ENCODE measurements around the gene CTNNA1. TPM values are rescaled to one million over a fixed set of nuclear protein-coding genes. Genes with fewer than 3 reads are reported as not detected.

CTNNA1 gene
- total and polyA plus RNA-seq, 2 donors (not counting 3 experiments of a cell fraction or from before 2014, with no cell fraction given), result 156 to 394 TPM

DNA sequence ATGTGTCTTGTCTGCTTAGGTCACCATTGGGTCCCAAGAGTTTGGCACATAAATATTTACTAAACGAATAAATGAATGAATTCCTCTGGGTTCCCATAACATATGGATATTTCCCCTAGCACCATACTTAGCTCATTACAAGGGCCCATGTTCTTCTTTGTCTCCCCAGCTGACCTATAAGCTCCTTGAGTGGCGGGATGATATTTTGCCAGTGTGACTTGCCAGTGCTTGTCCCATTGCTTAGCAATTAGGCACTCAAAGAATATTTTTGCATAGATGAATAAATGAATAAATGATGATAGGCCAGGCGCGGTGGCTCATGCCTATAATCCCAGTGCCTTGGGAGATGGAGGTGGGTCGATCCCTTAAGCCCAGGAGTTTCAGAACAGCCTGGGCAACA lies 16.9 kb upstream of the CTNNA1 start:
- Histone ChIP-seq H4K20me1 (replicated peaks; ENCODE audit: control insufficient read depth, extremely low read depth, insufficient read depth, low read length) (no peaks in the 10 kb centered on the region), H3K27me3 (ENCODE audit: control insufficient read depth in 2 of 2, insufficient read depth in 2 of 2, low read length in 2 of 2) (peaks cover 0 to 4% of the 10 kb centered on the region in 2 experiments), H3K4me1 (ENCODE audit: control insufficient read depth, extremely low read depth, insufficient read depth, low read length) (no peaks in the 10 kb centered on the region), H3K4me2 (ENCODE audit: insufficient read depth, low read length) (no peak overlapping the region), H3K36me3 (ENCODE audit: control insufficient read depth in 2 of 2, extremely low read depth in 1 of 2, insufficient read depth in 2 of 2, low read length in 2 of 2) (no peaks in the 10 kb centered on the region), H2AFZ (ENCODE audit: low read depth, low read length) (no peak overlapping the region), H3K79me2 (ENCODE audit: control insufficient read depth, insufficient read depth, low read length) (no peaks in the 10 kb centered on the region), H3K9ac (replicated peaks; ENCODE audit: extremely low read depth, insufficient read depth, low read length) (no peak overlapping the region), H3K27ac (ENCODE audit: insufficient read depth, low read depth, low read length) (no peak overlapping the region), H3K9me3 (replicated peaks; ENCODE audit: control insufficient read depth, insufficient read depth, low read length) (no peaks in the 10 kb centered on the region), H3K9me1 (replicated peaks; ENCODE audit: control insufficient read depth, extremely low read depth, insufficient read depth, low read length) (no peaks in the 10 kb centered on the region), H3K4me3 (replicated peaks in 1 of 3; ENCODE audit: insufficient read depth in 1 of 3, low read depth in 1 of 3, low read length in 3 of 3) (no peak overlapping the region)
- CTCF ChIA-PET, result interaction anchor here (0.6 to 1.8 kb wide), 3 partner anchors 11 to 88 kb away, joined by 3 to 7 read pairs (median 4); no protein-coding TSS in a partner anchor
- FAIRE-seq (no peak), DNase-seq (ENCODE audit: low read depth, low spot score) (no peak)
- dilution Hi-C loops (cut with MboI; ENCODE audit: extremely low pct_ligation_motif_present, low sequenced_read_pairs) (no loop called here), intact Hi-C loops (cut with micrococcal nuclease) (no loop called here)
- TF ChIP-seq POLR2A (IDR thresholded peaks at IDR 0.05; ENCODE audit: low read depth, low read length) (no peak), FOS (IDR thresholded peaks at IDR 0.05; ENCODE audit: borderline replicate concordance, insufficient read depth, low read length) (no peak), POLR2AphosphoS5 (IDR thresholded peaks at IDR 0.05; ENCODE audit: insufficient read depth, low read depth, low read length) (no peak)
- TF ChIP-seq, protein P1, sequence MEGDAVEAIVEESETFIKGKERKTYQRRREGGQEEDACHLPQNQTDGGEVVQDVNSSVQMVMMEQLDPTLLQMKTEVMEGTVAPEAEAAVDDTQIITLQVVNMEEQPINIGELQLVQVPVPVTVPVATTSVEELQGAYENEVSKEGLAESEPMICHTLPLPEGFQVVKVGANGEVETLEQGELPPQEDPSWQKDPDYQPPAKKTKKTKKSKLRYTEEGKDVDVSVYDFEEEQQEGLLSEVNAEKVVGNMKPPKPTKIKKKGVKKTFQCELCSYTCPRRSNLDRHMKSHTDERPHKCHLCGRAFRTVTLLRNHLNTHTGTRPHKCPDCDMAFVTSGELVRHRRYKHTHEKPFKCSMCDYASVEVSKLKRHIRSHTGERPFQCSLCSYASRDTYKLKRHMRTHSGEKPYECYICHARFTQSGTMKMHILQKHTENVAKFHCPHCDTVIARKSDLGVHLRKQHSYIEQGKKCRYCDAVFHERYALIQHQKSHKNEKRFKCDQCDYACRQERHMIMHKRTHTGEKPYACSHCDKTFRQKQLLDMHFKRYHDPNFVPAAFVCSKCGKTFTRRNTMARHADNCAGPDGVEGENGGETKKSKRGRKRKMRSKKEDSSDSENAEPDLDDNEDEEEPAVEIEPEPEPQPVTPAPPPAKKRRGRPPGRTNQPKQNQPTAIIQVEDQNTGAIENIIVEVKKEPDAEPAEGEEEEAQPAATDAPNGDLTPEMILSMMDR (IDR thresholded peaks at IDR 0.05; ENCODE audit: extremely low read depth in 1 of 2, insufficient read depth in 1 of 2, low read depth in 1 of 2, low read length in 2 of 2), result no peak
- POLR2A ChIA-PET, result no interaction called here
- no TSS peak for BruUV-seq (replicated peaks)

DNA sequence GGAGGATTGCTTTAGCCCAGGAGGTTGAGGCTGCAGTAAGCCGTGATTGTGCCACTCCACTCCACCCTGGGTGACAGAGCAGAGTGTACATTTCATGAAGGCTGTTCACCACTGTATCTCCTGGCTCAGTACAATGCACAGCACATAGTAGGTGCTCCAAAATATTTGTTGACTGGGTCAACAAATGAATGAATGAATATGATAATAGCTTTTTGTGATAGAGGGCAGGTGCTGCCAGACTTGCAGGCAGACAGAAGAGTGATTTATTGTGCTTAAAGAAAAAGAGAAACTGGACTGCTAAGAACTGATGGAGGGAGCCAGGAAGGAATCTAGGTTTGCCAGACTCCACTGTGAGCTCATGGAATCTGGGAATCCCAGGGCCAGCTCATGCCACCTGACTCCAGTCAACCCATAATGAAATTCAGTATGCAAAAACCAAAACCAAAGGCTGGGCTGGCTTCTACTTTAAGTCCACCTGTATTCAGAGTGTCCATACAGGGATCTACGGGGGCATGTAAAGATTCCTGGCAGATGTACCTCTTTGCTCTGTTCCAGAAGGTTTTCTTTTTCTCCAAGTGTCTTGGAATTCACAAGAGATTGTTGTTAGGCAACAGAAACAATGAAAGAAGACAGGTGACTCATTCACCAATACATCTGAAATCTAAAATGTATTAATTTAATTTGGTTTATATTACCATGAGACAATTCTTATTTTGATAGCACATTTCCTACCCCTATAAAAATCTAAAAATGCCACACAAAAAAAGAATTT lies 15.5 kb upstream of the CTNNA1 start:
- CTCF ChIA-PET, result interaction anchor here (1.1 kb wide), 1 partner anchor 15 kb away, joined by 3 read pairs; no protein-coding TSS in a partner anchor

More for the DNA sequence above, 15.5 kb upstream of the CTNNA1 start:
- dilution Hi-C loops (cut with MboI; ENCODE audit: extremely low pct_ligation_motif_present, low sequenced_read_pairs), result no loop called here
- H3K9me1 ChIP-seq (replicated peaks; ENCODE audit: control insufficient read depth, extremely low read depth, insufficient read depth, low read length), result no peaks in the 10 kb centered on the region
- DNase-seq (ENCODE audit: low read depth, low spot score), result no peak
- intact Hi-C loops (cut with micrococcal nuclease), result no loop called here
- no TSS peak for BruUV-seq (replicated peaks)
- no peak for FAIRE-seq
- H3K27me3 ChIP-seq (ENCODE audit: control insufficient read depth in 2 of 2, insufficient read depth in 2 of 2, low read length in 2 of 2), result peaks cover 0 to 2% of the 10 kb centered on the region in 2 experiments
- H3K9ac ChIP-seq (replicated peaks; ENCODE audit: extremely low read depth, insufficient read depth, low read length), result no peak overlapping the region
- no peaks in the 10 kb centered on the region for H3K79me2 ChIP-seq (ENCODE audit: control insufficient read depth, insufficient read depth, low read length)
- no peaks in the 10 kb centered on the region for H3K9me3 ChIP-seq (replicated peaks; ENCODE audit: control insufficient read depth, insufficient read depth, low read length)
- H3K4me3 ChIP-seq (replicated peaks in 1 of 3; ENCODE audit: insufficient read depth in 1 of 3, low read depth in 1 of 3, low read length in 3 of 3), result no peak overlapping the region
- H2AFZ ChIP-seq (ENCODE audit: low read depth, low read length), result no peak overlapping the region
- H3K4me2 ChIP-seq (ENCODE audit: insufficient read depth, low read length), result no peak overlapping the region
- no peaks in the 10 kb centered on the region for H3K4me1 ChIP-seq (ENCODE audit: control insufficient read depth, extremely low read depth, insufficient read depth, low read length)
- POLR2A ChIA-PET, result no interaction called here
- TF ChIP-seq GATA2 (IDR thresholded peaks at IDR 0.05; ENCODE audit: insufficient read depth, insufficient read length, low read depth, low read length) (no peak), JUN (IDR thresholded peaks at IDR 0.05; ENCODE audit: borderline replicate concordance, insufficient read depth, insufficient read length, low read depth) (no peak), EZH2 (IDR thresholded peaks at IDR 0.05; ENCODE audit: borderline replicate concordance, low read depth, low read length, severe bottlenecking) (no peak), POLR2AphosphoS5 (IDR thresholded peaks at IDR 0.05; ENCODE audit: insufficient read depth, low read depth, low read length) (no peak), FOS (IDR thresholded peaks at IDR 0.05; ENCODE audit: borderline replicate concordance, insufficient read depth, low read length) (no peak), POLR2A (IDR thresholded peaks at IDR 0.05; ENCODE audit: low read depth, low read length) (no peak), MYC (IDR thresholded peaks at IDR 0.05; ENCODE audit: low read depth, low read length) (no peak)
- TF ChIP-seq, protein P2, sequence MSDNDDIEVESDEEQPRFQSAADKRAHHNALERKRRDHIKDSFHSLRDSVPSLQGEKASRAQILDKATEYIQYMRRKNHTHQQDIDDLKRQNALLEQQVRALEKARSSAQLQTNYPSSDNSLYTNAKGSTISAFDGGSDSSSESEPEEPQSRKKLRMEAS (IDR thresholded peaks at IDR 0.05; ENCODE audit: insufficient read depth, insufficient read length), result no peak
- TF ChIP-seq, protein P1 (IDR thresholded peaks at IDR 0.05; ENCODE audit: extremely low read depth in 1 of 2, insufficient read depth in 1 of 2, low read depth in 1 of 2, low read length in 2 of 2), result no peak
- H3K36me3 ChIP-seq (ENCODE audit: control insufficient read depth in 2 of 2, extremely low read depth in 1 of 2, insufficient read depth in 2 of 2, low read length in 2 of 2), result no peaks in the 10 kb centered on the region
- no peak overlapping the region for H3K27ac ChIP-seq (ENCODE audit: insufficient read depth, low read depth, low read length)
- H4K20me1 ChIP-seq (replicated peaks; ENCODE audit: control insufficient read depth, extremely low read depth, insufficient read depth, low read length), result no peaks in the 10 kb centered on the region

All from endothelial cell of umbilical vein (primary cell).